GM18505 (cell line): ENCODE results near the gene SLC9A7.

Experiments used
- ATAC-seq: cut with Tn5 transposase; IDR thresholded peaks from one replicate; pipeline ENCODE4 v1.9.1; 2021; ENCODE audit not compliant: unreplicated experiment
- POLR2A ChIP-seq: IDR thresholded peaks from 4 replicates; pipeline ENCODE4 v1.6.1; 2011; ENCODE audit warnings: borderline replicate concordance; ENCODE audit not compliant: insufficient read depth, insufficient read length; ENCODE audit errors: extremely low read depth

Gene SLC9A7

DNA sequence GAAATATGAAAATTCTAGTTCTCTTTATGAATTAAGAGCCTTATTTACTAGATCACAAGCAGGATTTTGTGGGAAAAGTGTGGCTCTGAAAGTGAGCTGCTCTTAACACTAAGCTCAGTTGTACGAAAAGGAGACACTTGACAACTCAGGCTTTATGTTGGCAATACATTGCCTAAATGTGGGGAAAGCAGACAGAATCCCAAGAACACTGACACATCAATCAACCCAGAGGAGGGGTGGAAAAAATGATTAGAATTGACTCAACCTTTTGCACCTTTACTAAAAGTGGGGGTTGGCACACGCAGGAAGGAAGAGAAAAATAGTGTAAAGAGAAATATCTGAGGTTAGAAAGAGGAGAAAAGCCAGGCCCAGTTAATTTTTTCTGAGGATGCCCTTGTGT lies 123.7 kb downstream of the SLC9A7 start:
- no peak for ATAC-seq
- TF ChIP-seq POLR2A: no peak

DNA sequence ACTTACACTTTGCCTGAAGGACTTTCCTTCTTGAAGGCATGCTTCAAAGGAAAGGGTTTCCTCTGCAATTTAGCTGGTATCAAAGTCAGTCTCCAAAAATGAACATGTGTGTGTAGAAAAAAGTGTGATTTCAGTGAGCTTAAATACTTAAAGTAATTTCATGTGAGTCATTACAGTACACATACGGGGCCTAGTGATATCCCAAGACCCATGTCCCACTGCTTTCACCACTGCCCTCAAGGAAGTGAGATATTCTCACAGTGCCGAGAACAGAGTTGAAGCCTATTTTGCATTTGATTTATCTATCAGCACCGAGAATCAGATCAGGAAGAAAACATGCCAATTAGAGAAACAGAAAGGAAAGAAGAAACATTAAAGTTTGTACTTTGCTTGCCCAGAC lies 124.3 kb downstream of the SLC9A7 start:
- ATAC-seq: no peak

DNA sequence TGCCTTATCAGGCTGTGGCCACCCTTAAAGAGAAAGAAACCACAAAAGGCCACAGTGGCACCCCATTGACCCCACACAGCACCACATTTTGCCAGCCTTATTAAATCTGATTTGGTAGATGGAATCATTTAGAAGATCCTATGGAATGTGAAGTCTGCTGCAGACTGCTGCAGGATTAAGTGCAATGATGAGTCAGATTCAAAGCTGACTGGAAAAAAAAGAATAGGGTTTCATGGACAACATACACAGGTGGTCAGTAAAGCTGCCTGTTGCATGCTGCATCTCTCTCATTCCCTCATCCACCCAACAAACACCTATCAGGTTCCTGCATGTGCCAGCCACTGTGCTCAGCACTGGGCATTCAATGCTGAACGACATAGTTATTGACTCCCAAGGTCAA lies 128.8 kb downstream of the SLC9A7 start:
- ATAC-seq: no peak
- TF ChIP-seq POLR2A: no peak

More for the DNA sequence above, 124.3 kb downstream of the SLC9A7 start:
- no peak for TF ChIP-seq POLR2A

DNA sequence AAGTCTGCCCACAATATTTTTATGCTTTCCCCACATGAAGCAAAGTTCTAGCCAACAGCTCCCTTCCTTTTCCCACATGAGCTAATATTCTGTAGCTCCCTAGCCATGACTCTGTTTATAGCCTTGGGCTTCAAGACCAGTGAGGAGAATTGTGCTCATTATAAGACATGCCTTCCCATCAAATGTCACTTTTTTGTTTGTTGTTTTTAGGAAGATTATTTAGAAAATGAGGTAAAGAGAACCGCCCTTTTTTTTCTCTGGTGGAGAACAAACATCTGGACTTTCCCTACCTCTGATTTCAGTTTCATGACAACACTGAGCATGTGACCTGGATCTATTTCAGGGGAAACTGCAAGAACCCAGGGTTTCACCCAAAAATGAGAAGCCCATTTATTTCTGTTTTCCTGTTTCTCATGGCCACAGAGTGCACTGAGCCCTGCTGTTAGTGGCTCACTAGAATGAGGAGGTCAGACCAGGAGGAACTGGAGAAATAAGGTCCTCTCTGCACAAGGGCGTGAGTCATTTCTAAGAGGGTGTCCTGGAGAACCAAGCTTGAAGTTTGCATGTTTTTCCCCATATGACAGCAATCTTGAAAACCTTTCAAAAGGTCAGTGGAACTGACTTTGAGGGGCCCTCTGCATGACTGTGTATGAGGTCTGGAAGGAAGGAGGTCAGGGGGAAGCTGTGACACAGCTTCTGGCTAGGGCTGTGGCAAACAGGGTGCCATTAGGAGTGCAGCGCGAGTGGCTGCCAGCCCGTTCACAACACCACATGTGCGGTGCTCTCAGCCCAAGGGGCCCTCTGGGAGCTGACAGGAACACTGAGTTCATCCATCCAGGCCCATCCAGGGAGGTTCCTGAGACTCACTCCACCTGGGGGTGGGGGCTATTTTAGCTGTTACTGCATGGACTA lies 130.2 kb downstream of the SLC9A7 start:
- TF ChIP-seq POLR2A: peak; percentile 6
- peak; percentile 86 for ATAC-seq

DNA sequence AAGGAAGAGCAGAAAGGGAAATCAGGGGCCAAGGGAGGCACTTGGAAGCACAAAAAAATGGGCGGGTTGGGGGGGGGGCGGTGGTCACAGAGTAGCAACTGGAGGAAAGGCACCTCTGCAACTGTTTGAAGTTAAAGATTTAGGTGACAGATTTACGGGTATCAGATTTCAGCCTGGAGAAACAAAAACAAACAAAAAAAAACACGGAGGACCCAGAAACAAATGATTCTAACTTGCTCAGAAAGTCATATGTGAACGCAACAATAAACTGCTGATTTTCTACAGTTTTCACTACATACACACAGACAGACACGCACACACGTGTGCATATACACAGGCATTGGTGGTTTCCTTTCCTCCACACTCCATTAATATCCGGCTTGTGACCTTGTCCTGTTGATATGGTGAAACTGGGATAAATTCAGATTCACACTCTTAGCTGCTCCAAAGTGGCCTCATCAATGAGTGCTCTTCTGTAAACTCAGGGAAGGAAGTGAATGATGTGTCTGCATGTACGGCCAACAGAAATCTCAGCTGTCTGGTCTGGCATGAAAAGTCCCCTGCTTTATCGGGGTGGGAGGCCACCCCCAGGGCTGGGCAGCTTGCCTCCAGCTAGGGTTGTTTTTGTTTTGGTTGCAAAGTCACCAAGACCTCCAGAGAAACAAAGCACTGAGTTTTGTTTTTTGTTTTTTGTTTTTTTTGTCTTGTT lies 131.1 kb downstream of the SLC9A7 start:
- ATAC-seq: peak; percentile 2
- TF ChIP-seq POLR2A: no peak

DNA sequence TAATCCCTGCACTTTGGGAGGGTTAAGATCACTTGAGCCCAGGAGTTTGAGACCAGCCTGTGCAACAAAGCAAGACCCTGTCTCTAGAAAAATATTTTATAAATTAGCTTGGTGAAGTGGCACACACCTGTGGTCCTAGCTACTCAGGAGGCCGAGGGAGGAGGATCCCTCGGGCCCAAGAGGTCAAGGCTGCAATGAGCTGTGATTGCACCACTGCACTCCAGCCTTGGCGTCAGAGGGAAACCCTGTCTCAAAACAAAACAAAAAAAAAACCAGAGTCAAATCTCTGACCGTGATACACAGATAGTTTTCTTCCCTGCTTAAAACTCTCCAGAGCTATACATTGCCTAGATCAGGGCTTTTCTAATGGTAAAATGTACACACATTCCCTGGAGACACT lies 131.9 kb downstream of the SLC9A7 start:
- no peak for ATAC-seq
- TF ChIP-seq POLR2A: peak; percentile 10

DNA sequence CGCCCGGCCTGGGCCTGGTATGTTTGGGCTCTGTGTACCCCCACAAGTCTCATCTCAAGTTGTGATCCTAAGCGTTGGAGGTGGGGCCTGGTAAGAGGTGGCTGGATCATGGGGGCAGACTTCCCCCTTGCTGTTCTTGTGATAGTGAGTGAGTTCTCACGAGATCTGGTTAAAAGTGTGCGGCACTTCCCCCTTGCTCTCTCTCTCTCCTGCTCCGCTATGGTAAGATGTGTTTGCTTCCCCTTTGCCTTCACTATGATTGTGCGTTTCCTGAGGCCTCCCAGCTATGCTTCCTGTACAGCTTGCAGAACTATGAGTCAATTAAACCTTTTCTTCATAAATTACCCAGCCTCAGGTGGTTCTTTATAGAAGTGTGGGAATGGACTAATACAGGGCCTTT lies 132.4 kb downstream of the SLC9A7 start:
- peak; percentile 13 for TF ChIP-seq POLR2A
- ATAC-seq: peak; percentile 36

DNA sequence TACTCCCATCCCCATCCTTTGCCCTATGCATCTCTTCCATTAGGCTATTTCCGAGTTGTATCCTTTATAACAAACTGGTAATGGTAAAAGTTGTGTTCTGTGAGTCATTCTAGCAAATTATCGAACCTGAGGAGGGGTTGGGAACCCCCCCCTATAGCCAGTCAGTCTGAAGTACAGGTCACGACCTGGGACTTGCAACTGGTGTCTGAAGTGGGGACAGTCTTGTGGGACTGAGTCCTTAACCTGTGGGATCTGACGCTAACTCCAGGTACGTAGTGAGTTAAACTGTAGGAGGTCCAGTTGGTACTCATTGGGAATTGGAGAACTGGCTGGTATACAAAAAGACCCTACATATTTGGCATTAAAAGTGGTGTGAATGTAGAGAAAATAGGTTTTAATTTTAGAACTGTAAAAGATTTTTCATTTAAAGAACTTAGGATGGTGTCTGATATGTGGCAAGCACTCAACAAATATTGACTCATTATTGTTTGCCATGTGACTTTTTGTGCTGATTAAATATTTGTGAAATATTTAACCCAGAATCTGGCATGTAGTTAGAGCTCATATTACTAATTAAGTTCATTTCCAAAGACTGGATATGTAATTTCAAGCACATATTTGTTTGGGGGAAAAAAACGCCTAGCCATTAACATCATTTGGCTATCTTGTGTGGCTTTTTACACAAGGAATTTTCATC lies 134.7 kb downstream of the SLC9A7 start:
- TF ChIP-seq POLR2A: no peak
- ATAC-seq: no peak

DNA sequence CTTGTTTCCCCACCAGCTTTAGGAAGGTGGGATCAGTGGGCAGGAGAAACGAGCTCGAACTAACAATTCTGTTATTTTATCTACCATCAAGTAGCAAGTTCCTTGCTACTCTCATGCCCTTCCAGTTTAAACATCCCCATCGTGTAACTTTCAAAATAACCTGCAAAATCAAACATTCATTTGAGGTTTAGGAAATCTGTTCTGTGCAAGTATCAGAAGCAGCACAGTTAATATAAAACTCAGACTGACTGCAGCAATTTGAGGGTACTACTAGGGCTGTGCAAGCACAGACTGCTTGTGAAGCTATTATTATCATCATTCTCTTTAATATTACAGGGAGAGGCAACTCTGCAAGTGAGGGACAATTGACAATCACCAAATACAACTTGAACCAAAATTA lies 137.3 kb downstream of the SLC9A7 start:
- ATAC-seq: no peak
- TF ChIP-seq POLR2A: no peak

DNA sequence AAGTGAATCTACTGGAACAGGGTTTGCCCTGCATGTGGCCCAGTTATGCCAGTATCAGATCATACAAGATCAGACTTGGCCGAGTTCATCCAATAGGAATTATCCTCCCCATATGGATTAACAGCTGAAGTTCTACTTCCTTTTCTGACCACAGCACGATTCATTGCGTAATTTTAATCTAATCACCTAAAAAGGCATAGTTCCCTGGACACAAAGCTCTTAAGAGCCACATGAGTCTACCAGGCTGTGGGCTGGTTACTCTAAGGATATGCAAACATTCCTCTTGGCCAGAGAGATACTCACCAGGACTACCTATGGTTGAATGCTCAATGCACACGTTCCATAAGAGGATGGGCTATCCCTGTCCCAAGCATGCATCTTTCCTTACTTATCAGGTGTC lies 138.4 kb downstream of the SLC9A7 start:
- no peak for ATAC-seq
- TF ChIP-seq POLR2A: no peak

DNA sequence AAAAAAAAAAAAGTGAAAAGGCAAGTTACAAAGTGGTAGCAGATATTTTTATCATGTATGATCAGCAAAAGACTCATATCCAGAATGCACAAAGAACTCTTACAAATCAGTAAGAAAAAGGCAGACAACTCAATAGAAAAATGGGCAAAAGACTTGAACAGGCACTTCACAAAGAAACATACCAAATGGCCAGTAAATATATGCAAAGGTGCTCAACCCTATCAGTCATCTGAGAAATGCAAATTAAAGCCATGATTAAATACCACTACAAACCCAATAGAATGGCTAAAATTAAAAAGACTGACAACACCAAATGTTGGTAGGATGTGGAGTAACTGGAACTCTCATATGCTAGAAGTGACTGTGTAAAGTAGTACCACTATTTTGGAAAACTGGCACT lies 140.0 kb downstream of the SLC9A7 start:
- no peak for TF ChIP-seq POLR2A
- ATAC-seq: no peak

DNA sequence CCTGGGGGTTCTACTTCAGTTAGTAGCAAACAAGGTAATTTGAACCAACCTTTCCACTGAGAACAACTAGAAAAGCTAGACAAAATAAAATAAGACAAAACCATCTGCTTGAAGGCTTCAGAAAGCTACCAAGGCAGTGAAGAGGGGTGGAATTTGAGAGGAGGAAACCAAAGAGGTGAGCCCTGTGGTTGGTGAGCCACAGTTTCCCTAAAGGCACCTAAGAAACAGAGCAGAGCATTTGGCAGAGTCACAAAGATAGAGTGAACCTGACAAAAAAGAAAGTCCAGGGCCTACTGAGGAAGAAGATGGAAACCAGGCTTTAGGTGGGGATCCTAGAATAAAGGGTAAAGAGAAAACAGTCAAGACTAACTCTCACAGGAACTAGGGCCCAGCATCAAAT lies 141.0 kb downstream of the SLC9A7 start:
- TF ChIP-seq POLR2A: no peak

DNA sequence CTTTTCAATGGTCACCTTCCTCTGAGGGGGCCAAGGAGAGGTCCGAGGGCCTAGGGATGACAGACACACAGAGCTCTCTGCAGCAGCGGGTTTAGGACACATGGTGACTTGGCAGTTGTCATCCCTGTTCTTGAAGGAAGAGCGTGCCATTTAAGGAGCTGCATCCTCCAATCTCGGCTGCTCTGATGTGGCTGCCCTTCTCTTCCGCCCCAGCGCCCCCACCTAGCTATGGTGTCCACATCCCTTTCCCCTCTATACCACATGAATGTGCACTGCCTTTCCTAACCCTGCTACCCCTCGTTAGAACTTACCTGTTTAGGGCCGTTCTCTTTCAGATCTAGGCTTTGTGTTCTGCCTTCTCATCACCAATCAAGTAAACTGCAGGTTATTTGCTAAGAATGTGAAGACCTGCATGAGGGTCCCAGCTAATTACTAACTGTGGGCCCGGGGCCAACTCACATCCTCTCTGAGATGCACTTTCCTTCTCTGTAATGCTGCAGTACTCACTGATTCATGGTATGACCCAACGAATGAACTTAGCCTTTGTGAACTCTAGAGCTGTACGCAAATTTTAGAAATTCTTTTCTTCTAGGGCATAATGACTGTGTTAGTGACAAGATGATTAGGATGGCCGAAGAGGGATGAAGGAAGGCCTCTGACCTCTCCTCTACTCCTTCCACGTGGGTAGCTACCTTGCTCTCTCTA lies 147.1 kb downstream of the SLC9A7 start:
- TF ChIP-seq POLR2A: no peak
- no peak for ATAC-seq

More for the DNA sequence above, 141.0 kb downstream of the SLC9A7 start:
- no peak for ATAC-seq
